HepG2 (cell line): ENCODE results near the gene F7. TPM values are rescaled to one million over a fixed set of nuclear protein-coding genes. Genes with fewer than 3 reads are reported as not detected.

ENCODE experiments used
- FOXP1 ChIP-seq, 2 experiments: fragments of 450-650 bp in 1 of 2; IDR thresholded peaks; 2 replicates each; pipeline ENCODE4 v1.6.1; 2017 to 2018; ENCODE audit warnings: antibody characterized with exemption in 1 of 2
- KLF12 ChIP-seq: sonication (generic); formaldehyde crosslinking; IDR thresholded peaks from 2 replicates; pipeline ENCODE4 v1.4.0; 2020; ENCODE audit warnings: missing genetic modification reagents, borderline replicate concordance
- MEIS1 ChIP-seq: sonication (generic); formaldehyde crosslinking; IDR thresholded peaks from 2 replicates; pipeline ENCODE4 v1.9.0; 2021; ENCODE audit warnings: mild to moderate bottlenecking, missing genetic modification reagents, moderate library complexity, borderline replicate concordance
- MIER2 ChIP-seq: IDR thresholded peaks from 2 replicates; pipeline ENCODE4 v1.6.1; 2016; ENCODE audit warnings: missing biosample characterization, missing genetic modification reagents
- MXD4 ChIP-seq: IDR thresholded peaks from 2 replicates; pipeline ENCODE4 v1.6.1; 2016; ENCODE audit warnings: mild to moderate bottlenecking, missing biosample characterization, missing genetic modification reagents
- NFE2L1 ChIP-seq: sonication (generic); formaldehyde crosslinking; IDR thresholded peaks from 2 replicates; pipeline ENCODE4 v1.4.0; 2020; ENCODE audit warnings: missing genetic modification reagents, mild to moderate bottlenecking, borderline replicate concordance
- NR2F1 ChIP-seq, 2 experiments: fragments of 450-650 bp in 1 of 2; formaldehyde crosslinking in 1 of 2; IDR thresholded peaks; 2 replicates each; pipeline versions ENCODE4 v1.5.0 to v1.6.1; 2016 to 2020; ENCODE audit warnings: mild to moderate bottlenecking in 1 of 2, missing compliant biosample characterization in 1 of 2, missing genetic modification reagents in 1 of 2, moderate library complexity in 1 of 2
- RCOR2 ChIP-seq: IDR thresholded peaks from 2 replicates; pipeline ENCODE4 v1.6.1; 2016; ENCODE audit warnings: missing biosample characterization, missing genetic modification reagents
- RNF2 ChIP-seq: fragments of 450-650 bp; conservative IDR thresholded peaks from 2 replicates; pipeline ENCODE4 v1.6.1; 2016; ENCODE audit warnings: low read depth
- SOX13 ChIP-seq, 3 experiments: fragments of 450-650 bp in 1 of 3; sonication (generic) in 1 of 3; formaldehyde crosslinking in 1 of 3; IDR thresholded peaks in 2 of 3; conservative IDR thresholded peaks in 1 of 3; 2 replicates each; pipeline versions ENCODE4 v1.5.0 to v1.6.1; 2016 to 2020; ENCODE audit warnings: antibody characterized with exemption in 1 of 3, mild to moderate bottlenecking in 1 of 3, missing compliant biosample characterization in 1 of 3, missing genetic modification reagents in 1 of 3, moderate library complexity in 1 of 3
- SRSF1 ChIP-seq: fragments of 200-400 bp; formaldehyde crosslinking; optimal IDR thresholded peaks from 2 replicates; pipeline ENCODE3; 2017; ENCODE audit warnings: mild to moderate bottlenecking, low read depth, low read length, moderate library complexity
- THYN1 ChIP-seq: sonication (generic); formaldehyde crosslinking; IDR thresholded peaks from 2 replicates; pipeline ENCODE4 v1.8.1; 2023; ENCODE audit warnings: low read depth, mild to moderate bottlenecking, moderate library complexity, missing genetic modification reagents, borderline replicate concordance
- ZBTB1 ChIP-seq: sonication (generic); formaldehyde crosslinking; IDR thresholded peaks from 2 replicates; pipeline ENCODE4 v1.4.0; 2020; ENCODE audit warnings: missing genetic modification reagents, borderline replicate concordance
- ZNF382 ChIP-seq: sonication (generic); formaldehyde crosslinking; IDR thresholded peaks from 2 replicates; pipeline ENCODE4 v1.5.0; 2020; ENCODE audit warnings: missing genetic modification reagents, mild to moderate bottlenecking, borderline replicate concordance
- ZNF772 ChIP-seq: sonication (generic); formaldehyde crosslinking; IDR thresholded peaks from 2 replicates; pipeline ENCODE4 v1.5.0; 2020; ENCODE audit warnings: mild to moderate bottlenecking, missing genetic modification reagents
- polyA plus RNA-seq, 8 experiments: library from polyadenylated mRNA; depleted of rRNA in 3 of 8; stranded (reverse) in 7 of 8; unstranded in 1 of 8; fragments of >200 nt; fragmentation: Illumina TruSeq in 4 of 8; extraction: Trizol in 4 of 8; gene quantifications; 2 replicates each; pipeline versions ENCODE4 v1.2.1 to v1.2.3, GENCODE V29; 2011 to 2016; ENCODE audit warnings: low read depth in 4 of 8, missing spikeins in 1 of 8, mixed read lengths in 1 of 8; ENCODE audit not compliant: insufficient read depth in 1 of 8
- total RNA-seq, 5 experiments: library from RNA; depleted of rRNA; stranded (reverse); fragments of >200 nt; fragmentation: Illumina TruSeq; extraction: Trizol; gene quantifications; 2 replicates each; pipeline ENCODE4 v1.2.3, GENCODE V29; 2016; ENCODE audit warnings: low read depth in 1 of 5
- TF ChIP-seq, protein P1 (sequence below): sonication (generic); formaldehyde crosslinking; IDR thresholded peaks from 2 replicates; pipeline ENCODE4 v1.4.0; 2020; ENCODE audit warnings: missing genetic modification reagents, mild to moderate bottlenecking, borderline replicate concordance
- TF ChIP-seq, protein P2 (sequence below): sonication (generic); formaldehyde crosslinking; IDR thresholded peaks from 2 replicates; pipeline ENCODE4 v1.8.0; 2022; ENCODE audit warnings: missing genetic modification reagents, mild to moderate bottlenecking, inconsistent platforms, borderline replicate concordance
- TF ChIP-seq, protein P3 (sequence below): sonication (generic); formaldehyde crosslinking; IDR thresholded peaks from 2 replicates; pipeline ENCODE4 v1.5.0; 2020; ENCODE audit warnings: missing genetic modification reagents
- TF ChIP-seq, protein P4 (sequence below): IDR thresholded peaks from 2 replicates; pipeline ENCODE4 v1.6.1; 2018; ENCODE audit warnings: missing genetic modification reagents

F7 gene
- total and polyA plus RNA-seq, 2 of the 13 experiments (the other 11 are each of a cell fraction or from before 2014, with no cell fraction given), result 12.6 to 26.5 TPM

DNA sequence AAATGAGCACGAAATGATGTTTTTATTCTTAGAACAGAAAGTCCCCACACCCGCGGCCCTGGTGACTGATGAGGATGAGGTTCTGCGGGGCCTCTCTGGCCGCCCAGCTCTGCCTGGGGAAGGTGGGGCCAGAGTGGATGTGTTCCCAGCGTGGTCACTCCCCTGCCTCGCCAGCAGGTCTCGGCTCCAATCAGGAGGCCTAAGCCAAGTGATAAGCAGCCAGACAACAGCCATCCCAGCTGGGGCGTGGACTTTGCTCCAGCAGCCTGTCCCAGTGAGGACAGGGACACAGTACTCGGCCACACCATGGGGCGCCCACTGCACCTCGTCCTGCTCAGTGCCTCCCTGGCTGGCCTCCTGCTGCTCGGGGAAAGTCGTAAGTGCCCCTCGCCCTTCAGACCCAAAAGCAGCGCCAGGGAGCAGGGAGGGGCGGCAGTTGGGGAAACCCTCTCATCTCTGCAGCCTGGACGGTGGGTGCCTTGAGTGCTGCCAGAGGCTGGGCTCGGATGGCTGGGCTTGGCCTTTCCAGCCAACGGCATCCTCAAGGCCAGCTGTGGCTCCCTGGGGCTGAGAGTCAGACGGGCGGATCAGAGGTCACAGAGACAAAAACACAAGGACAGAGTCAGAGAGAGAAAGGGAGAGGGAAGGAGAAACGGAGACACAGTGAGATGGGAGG is 17.1 kb downstream of the F7 start, which contains the start of gene F10 (continued):
- TF ChIP-seq, protein P1, sequence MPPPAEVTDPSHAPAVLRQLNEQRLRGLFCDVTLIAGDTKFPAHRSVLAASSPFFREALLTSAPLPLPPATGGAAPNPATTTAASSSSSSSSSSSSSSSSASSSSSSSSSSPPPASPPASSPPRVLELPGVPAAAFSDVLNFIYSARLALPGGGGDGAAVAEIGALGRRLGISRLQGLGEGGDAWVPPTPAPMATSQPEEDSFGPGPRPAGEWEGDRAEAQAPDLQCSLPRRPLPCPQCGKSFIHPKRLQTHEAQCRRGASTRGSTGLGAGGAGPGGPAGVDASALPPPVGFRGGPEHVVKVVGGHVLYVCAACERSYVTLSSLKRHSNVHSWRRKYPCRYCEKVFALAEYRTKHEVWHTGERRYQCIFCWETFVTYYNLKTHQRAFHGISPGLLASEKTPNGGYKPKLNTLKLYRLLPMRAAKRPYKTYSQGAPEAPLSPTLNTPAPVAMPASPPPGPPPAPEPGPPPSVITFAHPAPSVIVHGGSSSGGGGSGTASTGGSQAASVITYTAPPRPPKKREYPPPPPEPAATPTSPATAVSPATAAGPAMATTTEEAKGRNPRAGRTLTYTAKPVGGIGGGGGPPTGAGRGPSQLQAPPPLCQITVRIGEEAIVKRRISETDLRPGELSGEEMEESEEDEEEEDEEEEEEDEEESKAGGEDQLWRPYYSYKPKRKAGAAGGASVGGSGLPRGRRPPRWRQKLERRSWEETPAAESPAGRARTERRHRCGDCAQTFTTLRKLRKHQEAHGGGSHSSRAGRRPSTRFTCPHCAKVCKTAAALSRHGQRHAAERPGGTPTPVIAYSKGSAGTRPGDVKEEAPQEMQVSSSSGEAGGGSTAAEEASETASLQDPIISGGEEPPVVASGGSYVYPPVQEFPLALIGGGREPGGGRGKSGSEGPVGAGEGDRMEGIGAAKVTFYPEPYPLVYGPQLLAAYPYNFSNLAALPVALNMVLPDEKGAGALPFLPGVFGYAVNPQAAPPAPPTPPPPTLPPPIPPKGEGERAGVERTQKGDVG, result peak; percentile 89; the same call in 1 of the 2 replicates
- TF ChIP-seq, protein P2, sequence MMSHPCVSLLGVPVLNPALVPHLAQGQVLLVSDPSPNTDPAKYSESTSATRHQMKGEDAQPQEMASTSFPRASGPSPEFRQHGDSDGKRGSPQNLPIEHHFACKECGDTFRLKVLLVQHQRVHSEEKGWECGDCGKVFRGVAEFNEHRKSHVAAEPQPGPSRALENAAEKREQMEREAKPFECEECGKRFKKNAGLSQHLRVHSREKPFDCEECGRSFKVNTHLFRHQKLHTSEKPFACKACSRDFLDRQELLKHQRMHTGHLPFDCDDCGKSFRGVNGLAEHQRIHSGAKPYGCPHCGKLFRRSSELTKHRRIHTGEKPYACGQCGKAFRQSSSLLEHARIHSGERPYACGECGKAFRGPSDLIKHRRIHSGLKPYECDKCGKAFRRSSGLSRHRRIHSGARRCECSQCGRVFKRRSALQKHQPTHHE (CRISPR knock-in tag), result peak; percentile 72; the same call in 1 of the 2 replicates
- TF ChIP-seq, protein P3, sequence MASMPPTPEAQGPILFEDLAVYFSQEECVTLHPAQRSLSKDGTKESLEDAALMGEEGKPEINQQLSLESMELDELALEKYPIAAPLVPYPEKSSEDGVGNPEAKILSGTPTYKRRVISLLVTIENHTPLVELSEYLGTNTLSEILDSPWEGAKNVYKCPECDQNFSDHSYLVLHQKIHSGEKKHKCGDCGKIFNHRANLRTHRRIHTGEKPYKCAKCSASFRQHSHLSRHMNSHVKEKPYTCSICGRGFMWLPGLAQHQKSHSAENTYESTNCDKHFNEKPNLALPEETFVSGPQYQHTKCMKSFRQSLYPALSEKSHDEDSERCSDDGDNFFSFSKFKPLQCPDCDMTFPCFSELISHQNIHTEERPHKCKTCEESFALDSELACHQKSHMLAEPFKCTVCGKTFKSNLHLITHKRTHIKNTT (CRISPR knock-in tag), result no peak
- peak; percentile 87 for TF ChIP-seq SRSF1
- TF ChIP-seq KLF12, result peak; percentile 95; the same call in 1 of the 2 replicates
- peak; percentile 87; the same call in 1 of the 2 replicates for TF ChIP-seq MEIS1 (CRISPR knock-in tag)
- no peak for TF ChIP-seq MIER2 (CRISPR knock-in tag)
- TF ChIP-seq ZBTB1 (CRISPR knock-in tag), result no peak
- TF ChIP-seq SOX13 (IDR thresholded peaks at IDR 0.05), result no peak
- peak in 1 of 2 experiments; percentile 67; a peak in 1 of 4 replicates for TF ChIP-seq SOX13 (CRISPR knock-in tag; conservative IDR thresholded peaks at IDR 0.05 in 1 of 2, IDR thresholded peaks at IDR 0.05 in 1 of 2)
- TF ChIP-seq THYN1, result no peak
- no peak for TF ChIP-seq RNF2
- TF ChIP-seq NR2F1 (CRISPR knock-in tag; IDR thresholded peaks at IDR 0.05), result peak; percentile 23 to 38; a peak in 1 of 4 replicates
- TF ChIP-seq ZNF772 (CRISPR knock-in tag), result peak; percentile 93; the same call in 1 of the 2 replicates
- no peak for TF ChIP-seq ZNF382 (CRISPR knock-in tag)
- TF ChIP-seq FOXP1 (IDR thresholded peaks at IDR 0.05), result no peak
- TF ChIP-seq FOXP1 (CRISPR knock-in tag; IDR thresholded peaks at IDR 0.05), result peak; percentile 39; the same call in 1 of the 2 replicates
- peak; percentile 58; the same call in 1 of the 2 replicates for TF ChIP-seq MXD4 (CRISPR knock-in tag)
- no peak; the same call in 1 of the 2 replicates for TF ChIP-seq RCOR2 (CRISPR knock-in tag)
- TF ChIP-seq, protein P4, sequence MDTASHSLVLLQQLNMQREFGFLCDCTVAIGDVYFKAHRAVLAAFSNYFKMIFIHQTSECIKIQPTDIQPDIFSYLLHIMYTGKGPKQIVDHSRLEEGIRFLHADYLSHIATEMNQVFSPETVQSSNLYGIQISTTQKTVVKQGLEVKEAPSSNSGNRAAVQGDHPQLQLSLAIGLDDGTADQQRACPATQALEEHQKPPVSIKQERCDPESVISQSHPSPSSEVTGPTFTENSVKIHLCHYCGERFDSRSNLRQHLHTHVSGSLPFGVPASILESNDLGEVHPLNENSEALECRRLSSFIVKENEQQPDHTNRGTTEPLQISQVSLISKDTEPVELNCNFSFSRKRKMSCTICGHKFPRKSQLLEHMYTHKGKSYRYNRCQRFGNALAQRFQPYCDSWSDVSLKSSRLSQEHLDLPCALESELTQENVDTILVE (CRISPR knock-in tag), result peak; percentile 72; the same call in 1 of the 2 replicates
- TF ChIP-seq NFE2L1, result 0 out of 2 replicates have a peak, but pooled peaks have one; percentile 52
